ENCODE measurements around the gene TMEM120B.

DNA sequence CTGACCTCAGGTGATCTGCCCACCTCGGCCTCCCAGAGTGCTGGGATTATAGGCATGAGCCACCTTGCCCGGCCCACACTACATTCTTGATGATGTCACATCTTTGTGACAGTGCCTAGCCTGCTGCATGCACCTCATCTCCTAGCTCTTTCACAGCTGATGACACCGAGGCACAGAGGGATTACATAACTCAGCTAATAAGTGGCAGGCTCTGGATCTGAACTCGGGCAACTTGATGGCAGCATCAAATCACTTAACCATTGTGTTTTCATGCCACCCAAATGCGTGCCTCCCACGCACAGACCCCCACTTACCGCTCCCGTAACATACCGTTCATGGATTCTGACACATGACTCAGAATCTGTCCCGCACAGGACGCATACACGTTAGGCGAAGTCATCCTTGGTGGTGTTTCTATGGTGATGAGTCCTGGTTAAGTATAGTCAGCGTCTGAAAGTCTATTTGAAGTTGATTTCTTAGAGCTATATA lies 7.4 kb downstream of the TMEM120B start:
- TF ChIP-seq, protein P1, sequence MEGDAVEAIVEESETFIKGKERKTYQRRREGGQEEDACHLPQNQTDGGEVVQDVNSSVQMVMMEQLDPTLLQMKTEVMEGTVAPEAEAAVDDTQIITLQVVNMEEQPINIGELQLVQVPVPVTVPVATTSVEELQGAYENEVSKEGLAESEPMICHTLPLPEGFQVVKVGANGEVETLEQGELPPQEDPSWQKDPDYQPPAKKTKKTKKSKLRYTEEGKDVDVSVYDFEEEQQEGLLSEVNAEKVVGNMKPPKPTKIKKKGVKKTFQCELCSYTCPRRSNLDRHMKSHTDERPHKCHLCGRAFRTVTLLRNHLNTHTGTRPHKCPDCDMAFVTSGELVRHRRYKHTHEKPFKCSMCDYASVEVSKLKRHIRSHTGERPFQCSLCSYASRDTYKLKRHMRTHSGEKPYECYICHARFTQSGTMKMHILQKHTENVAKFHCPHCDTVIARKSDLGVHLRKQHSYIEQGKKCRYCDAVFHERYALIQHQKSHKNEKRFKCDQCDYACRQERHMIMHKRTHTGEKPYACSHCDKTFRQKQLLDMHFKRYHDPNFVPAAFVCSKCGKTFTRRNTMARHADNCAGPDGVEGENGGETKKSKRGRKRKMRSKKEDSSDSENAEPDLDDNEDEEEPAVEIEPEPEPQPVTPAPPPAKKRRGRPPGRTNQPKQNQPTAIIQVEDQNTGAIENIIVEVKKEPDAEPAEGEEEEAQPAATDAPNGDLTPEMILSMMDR (conservative IDR thresholded peaks at IDR 0.05; ENCODE audit: low read length): no peak
- TF ChIP-seq EZH2phosphoT487 (IDR thresholded peaks at IDR 0.05; ENCODE audit: borderline replicate concordance): no peak
